Testis (tissue), 2 donors: ENCODE results near the gene ITPR2.

ENCODE experiments used
- POLR2A ChIP-seq: fragments of 450-650 bp; IDR thresholded peaks from one replicate; pipeline ENCODE4 v1.6.1; 2017; ENCODE audit warnings: antibody characterized with exemption, mild to moderate bottlenecking, moderate library complexity
- TF ChIP-seq, protein P1 (sequence below), 3 experiments: fragments of 450-650 bp in 2 of 3; fragments of 200-600 bp in 1 of 3; sonication (generic) in 1 of 3; IDR thresholded peaks; one replicate each; pipeline ENCODE4 v1.5.1; 2016 to 2019; ENCODE audit warnings: antibody characterized with exemption in 3 of 3, mild to moderate bottlenecking in 2 of 3, moderate library complexity in 1 of 3

DNA sequence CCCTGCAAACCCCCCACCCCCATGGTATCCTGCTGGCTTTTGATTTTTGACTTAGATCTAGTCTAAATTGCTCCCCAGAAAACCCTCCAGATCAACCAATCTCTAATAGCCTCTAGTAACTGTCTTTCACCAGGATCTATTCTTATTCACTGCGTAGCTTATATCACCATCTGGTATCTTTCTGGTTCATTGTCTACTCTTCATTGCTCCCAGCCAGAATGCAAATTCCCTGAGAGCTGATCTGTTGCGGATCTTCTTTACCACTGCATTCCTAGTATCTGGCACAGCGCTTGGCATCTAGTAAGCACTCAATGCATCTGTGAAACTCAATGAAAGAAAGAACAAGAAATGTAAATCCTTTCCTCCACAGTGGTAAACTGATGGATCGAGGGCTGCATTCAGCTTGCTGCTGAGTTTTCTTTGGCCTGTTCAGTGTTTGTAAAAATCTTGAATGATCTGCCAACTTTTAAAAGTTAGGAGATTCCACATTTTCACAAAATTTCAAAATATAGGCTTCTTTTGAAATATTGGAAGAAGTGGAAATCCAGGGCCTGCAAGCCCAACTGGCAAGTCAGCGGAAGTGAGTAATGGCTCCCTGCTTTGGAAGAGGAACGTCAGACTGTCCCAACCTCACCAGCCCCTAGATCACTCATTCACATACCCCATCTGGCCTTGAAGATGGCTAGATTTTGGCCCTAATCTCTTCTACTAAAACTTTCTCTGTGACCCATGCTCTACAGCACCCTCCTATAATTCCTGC, 363.4 kb downstream of the ITPR2 start:
- TF ChIP-seq, protein P1, sequence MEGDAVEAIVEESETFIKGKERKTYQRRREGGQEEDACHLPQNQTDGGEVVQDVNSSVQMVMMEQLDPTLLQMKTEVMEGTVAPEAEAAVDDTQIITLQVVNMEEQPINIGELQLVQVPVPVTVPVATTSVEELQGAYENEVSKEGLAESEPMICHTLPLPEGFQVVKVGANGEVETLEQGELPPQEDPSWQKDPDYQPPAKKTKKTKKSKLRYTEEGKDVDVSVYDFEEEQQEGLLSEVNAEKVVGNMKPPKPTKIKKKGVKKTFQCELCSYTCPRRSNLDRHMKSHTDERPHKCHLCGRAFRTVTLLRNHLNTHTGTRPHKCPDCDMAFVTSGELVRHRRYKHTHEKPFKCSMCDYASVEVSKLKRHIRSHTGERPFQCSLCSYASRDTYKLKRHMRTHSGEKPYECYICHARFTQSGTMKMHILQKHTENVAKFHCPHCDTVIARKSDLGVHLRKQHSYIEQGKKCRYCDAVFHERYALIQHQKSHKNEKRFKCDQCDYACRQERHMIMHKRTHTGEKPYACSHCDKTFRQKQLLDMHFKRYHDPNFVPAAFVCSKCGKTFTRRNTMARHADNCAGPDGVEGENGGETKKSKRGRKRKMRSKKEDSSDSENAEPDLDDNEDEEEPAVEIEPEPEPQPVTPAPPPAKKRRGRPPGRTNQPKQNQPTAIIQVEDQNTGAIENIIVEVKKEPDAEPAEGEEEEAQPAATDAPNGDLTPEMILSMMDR (IDR thresholded peaks at IDR 0.05) = no peak
- no peak for TF ChIP-seq POLR2A
